Measurements from ENCODE around the gene SND1.

SND1 gene

DNA sequence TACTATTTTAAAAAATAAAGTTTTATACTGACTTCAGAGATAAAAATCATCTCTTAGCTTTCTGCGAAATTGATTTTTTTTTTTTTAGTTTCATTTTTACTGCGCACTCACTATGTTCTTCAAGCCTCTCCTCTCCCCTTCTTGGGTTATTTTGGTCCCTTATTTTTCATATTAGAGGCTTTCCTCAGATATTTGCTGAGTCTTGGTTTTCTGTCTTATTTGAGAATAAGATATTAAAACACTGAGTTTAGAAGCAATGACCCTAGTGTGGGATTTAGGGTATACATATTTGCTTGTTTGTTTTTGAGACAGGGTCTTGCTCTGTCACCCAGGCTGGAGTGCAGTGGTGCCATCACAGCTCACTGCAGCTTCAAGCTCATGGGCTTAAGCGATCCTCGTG lies 59.9 kb downstream of the SND1 start:
- no peak overlapping the region for H3K4me3 ChIP-seq (ENCODE audit: insufficient read depth, low read length, poor library complexity, severe bottlenecking)
- H4K20me1 ChIP-seq (ENCODE audit: low read depth, low read length), result no peaks in the 10 kb centered on the region
- no peaks in the 10 kb centered on the region for H3K27me3 ChIP-seq (ENCODE audit: low read length)
- 0 out of 2 replicates have a peak, but pooled peaks cover 2% of the 10 kb centered on the region for H3F3A ChIP-seq (ENCODE audit: insufficient read depth)
- no peak overlapping the region for H3K9ac ChIP-seq (ENCODE audit: low read length)
- no peak for TF ChIP-seq CTCF (IDR thresholded peaks at IDR 0.05; ENCODE audit: insufficient read depth, low read length, poor library complexity, severe bottlenecking)
- TF ChIP-seq EZH2phosphoT487 (conservative IDR thresholded peaks at IDR 0.05; ENCODE audit: low read length), result no peak
- H3K9me2 ChIP-seq (replicated peaks; ENCODE audit: insufficient read depth, low read length), result no peaks in the 10 kb centered on the region
- H3K36me3 ChIP-seq (ENCODE audit: low read length), result peaks cover 57% of the 10 kb centered on the region
- no peak overlapping the region for H2AFZ ChIP-seq (ENCODE audit: low read depth, low read length, severe bottlenecking)
- no peaks in the 10 kb centered on the region; the same call in none of the 2 replicates for H3K79me2 ChIP-seq (ENCODE audit: insufficient read depth, low read length)
- peaks cover 16% of the 10 kb centered on the region; the same call in 1 of the 2 replicates for H3K9me3 ChIP-seq (ENCODE audit: insufficient read depth, low read length)
- H3K4me2 ChIP-seq (ENCODE audit: low read depth, low read length, poor library complexity, severe bottlenecking), result no peak overlapping the region
- H3K27ac ChIP-seq (ENCODE audit: low read depth, low read length), result no peak overlapping the region

DNA sequence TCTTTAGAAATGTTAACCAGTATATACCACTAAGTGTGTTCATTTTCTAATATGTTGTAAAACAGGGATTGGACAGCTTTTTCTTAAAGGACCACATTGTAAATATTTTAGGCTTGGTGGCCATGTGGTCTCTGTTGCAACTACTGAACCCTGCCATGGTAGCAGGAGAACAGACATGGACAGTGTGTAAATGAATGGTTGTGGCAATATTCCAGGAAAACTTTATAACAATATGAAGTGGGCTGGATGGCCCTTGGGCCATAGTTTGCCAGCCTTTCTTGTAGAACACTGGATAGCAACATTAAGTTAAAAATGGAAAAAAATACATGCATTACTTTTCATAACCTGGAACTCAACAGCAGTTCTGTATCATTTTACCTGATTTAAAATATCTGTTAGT lies 61.0 kb downstream of the SND1 start:
- H3F3A ChIP-seq (ENCODE audit: insufficient read depth), result no peaks in the 10 kb centered on the region
- peaks cover 9% of the 10 kb centered on the region for H3K79me2 ChIP-seq (ENCODE audit: insufficient read depth, low read length)
- no peaks in the 10 kb centered on the region for H4K20me1 ChIP-seq (ENCODE audit: low read depth, low read length)
- no peak overlapping the region for H3K9ac ChIP-seq (ENCODE audit: low read length)
- no peaks in the 10 kb centered on the region for H3K27me3 ChIP-seq (ENCODE audit: low read length)
- H3K4me3 ChIP-seq (ENCODE audit: insufficient read depth, low read length, poor library complexity, severe bottlenecking), result no peak overlapping the region
- H3K27ac ChIP-seq (ENCODE audit: low read depth, low read length), result no peak overlapping the region
- H3K9me2 ChIP-seq (replicated peaks; ENCODE audit: insufficient read depth, low read length), result no peaks in the 10 kb centered on the region
- TF ChIP-seq EZH2phosphoT487 (conservative IDR thresholded peaks at IDR 0.05; ENCODE audit: low read length), result no peak
- no peak for TF ChIP-seq CTCF (IDR thresholded peaks at IDR 0.05; ENCODE audit: insufficient read depth, low read length, poor library complexity, severe bottlenecking)
- no peak overlapping the region for H3K4me2 ChIP-seq (ENCODE audit: low read depth, low read length, poor library complexity, severe bottlenecking)
- H3K36me3 ChIP-seq (ENCODE audit: low read length), result peaks cover 51% of the 10 kb centered on the region
- no peak overlapping the region for H2AFZ ChIP-seq (ENCODE audit: low read depth, low read length, severe bottlenecking)
- peaks cover 16% of the 10 kb centered on the region; the same call in 1 of the 2 replicates for H3K9me3 ChIP-seq (ENCODE audit: insufficient read depth, low read length)

- H4K20me1 ChIP-seq (ENCODE audit: low read depth, low read length), result no peaks in the 10 kb centered on the region
- no peak overlapping the region for H3K4me3 ChIP-seq (ENCODE audit: insufficient read depth, low read length, poor library complexity, severe bottlenecking)
- H3K27ac ChIP-seq (ENCODE audit: low read depth, low read length), result no peak overlapping the region
- no peaks in the 10 kb centered on the region for H3K9me2 ChIP-seq (replicated peaks; ENCODE audit: insufficient read depth, low read length)
- H3K9me3 ChIP-seq (ENCODE audit: insufficient read depth, low read length), result peaks cover 16% of the 10 kb centered on the region; the same call in 1 of the 2 replicates
- peaks cover 51% of the 10 kb centered on the region for H3K36me3 ChIP-seq (ENCODE audit: low read length)
- no peaks in the 10 kb centered on the region for H3F3A ChIP-seq (ENCODE audit: insufficient read depth)
- no peak overlapping the region for H3K9ac ChIP-seq (ENCODE audit: low read length)
- H3K4me2 ChIP-seq (ENCODE audit: low read depth, low read length, poor library complexity, severe bottlenecking), result no peak overlapping the region
- no peak overlapping the region for H2AFZ ChIP-seq (ENCODE audit: low read depth, low read length, severe bottlenecking)
- no peaks in the 10 kb centered on the region for H3K27me3 ChIP-seq (ENCODE audit: low read length)
- peaks cover 17% of the 10 kb centered on the region for H3K79me2 ChIP-seq (ENCODE audit: insufficient read depth, low read length)
- TF ChIP-seq CTCF (IDR thresholded peaks at IDR 0.05; ENCODE audit: insufficient read depth, low read length, poor library complexity, severe bottlenecking) (no peak), EZH2phosphoT487 (conservative IDR thresholded peaks at IDR 0.05; ENCODE audit: low read length) (no peak)
Observed at GRCh38 chr7:127713758-127714157, 61.8 kb downstream of the SND1 start.

All from SU-DHL-6 (cell line).